Immature natural killer cell (primary cell): ENCODE data around the gene UNC13D. TPM values are rescaled to one million over a fixed set of nuclear protein-coding genes. Genes with fewer than 3 reads are reported as not detected.
A peak's percentile ranks its signal among the peaks of the same experiment; 100 is the strongest.
"Not testable (repeated sequence)": the region's sequence is repeated elsewhere in the genome, so short reads cannot be mapped to it uniquely, and the experiment has no call there.

ENCODE experiments used
- DNase-seq, 3 donors: peaks; one replicate each; pipeline ENCODE4 v3.0.0; 2022; ENCODE audit warnings: mixed read lengths in 1 of 3
- H3K27ac Mint-ChIP-seq, 6 donors: one replicate each; pipeline ENCODE4 v1.8.0; 2020; ENCODE audit warnings: mixed read lengths in 6 of 6, mild to moderate bottlenecking in 5 of 6, inconsistent platforms in 4 of 6, moderate library complexity in 3 of 6
- H3K27me3 Mint-ChIP-seq, 3 donors: one replicate each; pipeline ENCODE4 v1.8.0; 2020 to 2021; ENCODE audit warnings: low read depth in 3 of 3, mild to moderate bottlenecking in 3 of 3, mixed read lengths in 3 of 3, moderate library complexity in 3 of 3, inconsistent platforms in 1 of 3
- H3K36me3 Mint-ChIP-seq, 3 donors: one replicate each; pipeline ENCODE4 v1.8.0; 2020; ENCODE audit warnings: mixed read lengths in 3 of 3, inconsistent platforms in 2 of 3, mild to moderate bottlenecking in 2 of 3
- H3K4me1 Mint-ChIP-seq, 2 donors: one replicate each; pipeline ENCODE4 v1.8.0; 2020; ENCODE audit warnings: inconsistent platforms in 2 of 2, mild to moderate bottlenecking in 2 of 2, mixed read lengths in 2 of 2, moderate library complexity in 1 of 2
- H3K4me3 Mint-ChIP-seq, 5 donors: one replicate each; pipeline ENCODE4 v1.8.0; 2020; ENCODE audit warnings: mild to moderate bottlenecking in 5 of 5, mixed read lengths in 5 of 5, inconsistent platforms in 3 of 5, moderate library complexity in 3 of 5
- H3K9me3 Mint-ChIP-seq, 6 donors: one replicate each; pipeline ENCODE4 v1.8.0; 2020; ENCODE audit warnings: mild to moderate bottlenecking in 6 of 6, mixed read lengths in 6 of 6, inconsistent platforms in 4 of 6, moderate library complexity in 3 of 6
- polyA plus RNA-seq, 3 donors: library from polyadenylated mRNA; unstranded; fragments of 300-500 nt; fragmentation: Illumina TruSeq; gene quantifications; one replicate each; pipeline ENCODE4 v1.2.3, GENCODE V29; 2021

UNC13D gene
- 100 to 1,000 TPM in 1 of 3 donors, 10 to 100 TPM in 2; 53.1 to 124 (median 57.5) TPM for polyA plus RNA-seq

DNA sequence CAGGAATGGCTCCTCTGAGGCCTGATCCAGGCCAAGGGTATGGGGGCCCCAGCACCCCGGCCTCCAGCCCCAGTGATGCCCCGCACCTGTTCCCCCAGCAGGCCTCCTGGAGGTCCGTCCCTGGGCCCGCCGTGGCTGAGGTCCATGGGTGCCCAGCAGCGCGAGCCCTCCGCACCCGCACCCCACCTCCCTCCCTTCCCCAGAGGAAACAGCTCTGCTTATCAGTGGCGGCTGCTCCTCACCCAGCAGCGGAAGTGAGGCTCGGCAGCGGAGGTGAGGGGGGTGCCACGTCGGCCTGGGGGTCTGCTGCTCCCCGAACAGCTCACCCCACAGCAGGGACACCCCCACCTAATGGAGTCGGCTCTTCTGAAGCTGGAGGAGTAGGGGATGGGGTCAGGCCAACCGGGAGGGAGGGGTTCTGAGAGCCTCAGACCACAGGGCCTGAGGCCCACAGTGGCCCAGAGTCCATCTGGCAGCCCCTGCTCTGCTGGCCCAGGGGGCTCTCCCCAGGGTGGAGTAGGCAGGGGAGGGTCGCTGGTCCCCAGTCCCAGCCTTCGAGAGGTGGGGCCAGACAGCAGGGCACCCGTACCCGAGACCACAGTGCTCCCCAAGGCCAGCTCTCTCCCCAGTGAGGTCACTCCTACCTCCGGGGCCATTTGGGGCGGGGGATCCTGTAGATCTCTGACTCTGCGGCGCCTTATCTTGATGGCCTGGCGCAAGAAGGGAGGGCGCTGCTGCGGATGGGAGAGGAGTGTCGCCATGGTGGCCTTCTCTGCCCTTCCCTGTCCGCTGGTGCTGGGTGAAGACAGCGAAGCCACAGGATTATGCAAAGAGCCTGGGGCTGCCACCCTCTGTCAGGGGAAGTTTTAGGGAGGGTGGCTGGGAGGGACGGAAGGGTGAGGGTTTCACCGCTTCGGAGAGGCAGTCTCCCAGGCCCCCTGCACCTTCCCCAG, at the start of gene UNC13D:
UNC13D (minus strand) TSS at position 828 of the 953 bp plus-strand sequence; CDS start at position 761, 67 bp downstream.
- H3K27ac Mint-ChIP-seq, result peak within 1 kb of the TSS; percentile 92 to 98 (median 96)
- peak; percentile 72 to 75 (median 73) for DNase-seq
- H3K27me3 Mint-ChIP-seq, result peaks cover 0 to 4% (median 2%) of the 10 kb centered on the region in 3 donors
- peak within 1 kb of the TSS; percentile 92 to 97 (median 94) for H3K4me3 Mint-ChIP-seq
- no peaks in the 10 kb centered on the region for H3K9me3 Mint-ChIP-seq
- H3K36me3 Mint-ChIP-seq, result peaks cover 6 to 14% (median 6%) of the 10 kb centered on the region in 3 donors
- peaks cover 16 to 29% of the 10 kb centered on the region in 2 donors for H3K4me1 Mint-ChIP-seq

GRCh38 chr17:75893305-75894048, 49.3 kb upstream of the UNC13D start:
- Mint-ChIP-seq H3K36me3 (peaks cover 0 to 7% (median 0%) of the 10 kb centered on the region in 3 donors), H3K27ac (peak overlapping the region in 5 of 6 donors; percentile 40 to 84 (median 78)), H3K27me3 (peaks cover 0 to 4% (median 4%) of the 10 kb centered on the region in 3 donors), H3K4me1 (peaks cover 23 to 26% of the 10 kb centered on the region in 2 donors), H3K4me3 (peak overlapping the region in 2 of 5 donors; percentile 42 to 58), H3K9me3 (no peaks in the 10 kb centered on the region)
- no peak for DNase-seq

DNA sequence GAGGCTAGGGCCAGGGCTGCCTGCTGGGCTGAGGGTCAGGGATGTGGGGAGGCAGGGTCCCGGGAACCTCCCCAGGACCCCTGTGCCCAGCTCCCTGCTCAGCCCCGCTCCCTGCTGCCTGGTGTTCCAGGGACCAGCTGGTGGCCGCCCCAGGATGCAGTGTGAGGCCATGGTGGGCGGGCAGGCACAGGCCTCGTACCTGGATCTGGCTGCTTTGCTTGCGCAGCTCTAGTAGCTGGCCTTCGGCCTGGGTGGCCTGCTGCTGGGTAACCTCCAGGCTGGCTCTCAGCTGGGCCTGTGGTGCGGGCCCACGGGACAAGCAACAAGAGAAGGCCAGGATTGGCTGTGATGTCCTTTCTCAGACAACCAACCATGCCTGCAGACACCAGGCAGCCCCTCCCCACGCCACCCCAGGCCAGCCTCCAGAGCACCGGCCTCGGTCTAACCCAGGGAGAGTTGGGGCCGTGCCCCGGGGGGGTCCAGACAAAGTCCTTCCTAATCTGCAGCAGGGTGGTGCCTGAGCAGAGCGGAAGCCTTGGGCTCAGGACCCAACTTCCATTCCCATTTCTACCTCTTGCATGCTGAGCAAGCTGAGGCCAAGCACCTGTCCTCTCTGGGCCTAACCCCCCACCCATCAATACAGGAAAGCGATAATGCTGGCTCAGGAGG, 48.5 kb upstream of the UNC13D start:
- Mint-ChIP-seq H3K36me3 (peaks cover 0 to 7% (median 0%) of the 10 kb centered on the region in 3 donors), H3K9me3 (no peaks in the 10 kb centered on the region), H3K27me3 (peaks cover 0 to 4% (median 3%) of the 10 kb centered on the region in 3 donors), H3K27ac (no peak overlapping the region), H3K4me3 (no peak overlapping the region), H3K4me1 (peaks cover 21 to 25% of the 10 kb centered on the region in 2 donors)
- no peak for DNase-seq

- Mint-ChIP-seq H3K4me3 (no peak overlapping the region), H3K36me3 (peaks cover 0 to 7% (median 0%) of the 10 kb centered on the region in 3 donors), H3K9me3 (no peaks in the 10 kb centered on the region), H3K27me3 (peaks cover 0 to 4% (median 2%) of the 10 kb centered on the region in 3 donors), H3K4me1 (peaks cover 16 to 20% of the 10 kb centered on the region in 2 donors), H3K27ac (no peak overlapping the region)
- no peak for DNase-seq
These were observed 47.7 kb upstream of the UNC13D start for GRCh38 chr17:75891605-75892555.

DNA sequence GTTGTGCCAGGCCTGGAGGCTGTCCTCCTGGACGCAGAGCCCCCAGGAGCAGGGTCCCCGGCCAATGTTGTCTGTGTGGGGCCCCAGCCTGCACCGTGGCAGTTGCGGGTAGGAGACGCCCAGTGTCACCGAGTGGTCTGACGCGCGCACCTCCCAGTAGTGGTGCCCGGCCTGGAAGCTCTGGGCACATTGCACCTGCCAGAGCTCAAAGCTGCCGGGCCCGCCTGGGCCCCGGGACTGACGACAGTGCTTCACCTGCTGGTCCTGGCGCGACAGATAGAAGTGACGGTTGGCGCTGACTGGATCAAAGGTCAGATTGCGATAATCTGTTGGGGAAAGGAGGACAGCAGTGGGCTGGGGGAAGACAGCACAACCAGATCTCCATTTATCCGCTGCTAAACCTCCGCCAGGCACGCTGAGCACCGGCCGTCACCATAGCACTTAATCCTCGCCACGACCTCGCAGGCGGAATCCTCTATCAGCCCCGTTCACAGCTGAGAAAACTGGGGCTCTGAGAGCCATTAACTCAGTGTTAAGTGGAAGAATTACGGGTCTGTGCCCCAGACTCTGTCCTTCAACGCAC, 46.9 kb upstream of the UNC13D start:
- Mint-ChIP-seq H3K4me3 (no peak overlapping the region), H3K27me3 (peaks cover 0 to 4% (median 2%) of the 10 kb centered on the region in 3 donors), H3K9me3 (no peaks in the 10 kb centered on the region), H3K27ac (no peak overlapping the region), H3K4me1 (peaks cover 16 to 20% of the 10 kb centered on the region in 2 donors), H3K36me3 (peaks cover 0 to 7% (median 0%) of the 10 kb centered on the region in 3 donors)
- no peak for DNase-seq

- Mint-ChIP-seq H3K4me3 (no peak overlapping the region), H3K27me3 (peaks cover 0 to 4% (median 2%) of the 10 kb centered on the region in 3 donors), H3K27ac (peak overlapping the region in 2 of 6 donors; percentile 3 to 23), H3K36me3 (peaks cover 0 to 7% (median 0%) of the 10 kb centered on the region in 3 donors), H3K9me3 (no peaks in the 10 kb centered on the region), H3K4me1 (peaks cover 4 to 8% of the 10 kb centered on the region in 2 donors)
- no peak for DNase-seq
These were observed 45.2 kb upstream of the UNC13D start for GRCh38 chr17:75889454-75889853.

GRCh38 chr17:75888484-75888883, 44.3 kb upstream of the UNC13D start:
- Mint-ChIP-seq H3K4me1 (no peaks in the 10 kb centered on the region), H3K9me3 (no peaks in the 10 kb centered on the region), H3K36me3 (peaks cover 0 to 7% (median 0%) of the 10 kb centered on the region in 3 donors), H3K27ac (no peak overlapping the region), H3K27me3 (peaks cover 0 to 2% (median 0%) of the 10 kb centered on the region in 3 donors), H3K4me3 (no peak overlapping the region)
- no peak for DNase-seq

DNA sequence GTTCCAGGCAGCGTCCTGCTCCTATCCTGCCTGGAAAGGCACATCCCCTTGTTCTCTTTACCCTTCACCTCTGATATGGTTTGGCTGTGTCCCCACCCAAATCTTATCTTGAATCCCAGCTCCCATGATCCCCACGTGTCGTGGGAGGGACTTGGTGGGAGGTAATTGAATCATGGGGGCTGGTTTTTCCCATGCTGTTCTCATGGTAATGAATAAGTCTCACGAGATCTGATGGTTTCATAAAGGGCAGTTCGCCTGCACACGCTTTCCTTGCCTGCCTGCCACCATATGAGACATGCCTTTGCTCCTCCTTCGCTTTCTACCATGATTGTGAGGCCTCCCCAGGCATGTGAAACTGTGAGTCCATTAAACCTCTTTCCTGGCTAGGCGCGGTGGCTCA, 41.7 kb upstream of the UNC13D start:
- not testable (repeated sequence) for H3K4me3 Mint-ChIP-seq, H3K4me1 Mint-ChIP-seq, H3K27me3 Mint-ChIP-seq, H3K9me3 Mint-ChIP-seq, H3K36me3 Mint-ChIP-seq, H3K27ac Mint-ChIP-seq, DNase-seq

DNA sequence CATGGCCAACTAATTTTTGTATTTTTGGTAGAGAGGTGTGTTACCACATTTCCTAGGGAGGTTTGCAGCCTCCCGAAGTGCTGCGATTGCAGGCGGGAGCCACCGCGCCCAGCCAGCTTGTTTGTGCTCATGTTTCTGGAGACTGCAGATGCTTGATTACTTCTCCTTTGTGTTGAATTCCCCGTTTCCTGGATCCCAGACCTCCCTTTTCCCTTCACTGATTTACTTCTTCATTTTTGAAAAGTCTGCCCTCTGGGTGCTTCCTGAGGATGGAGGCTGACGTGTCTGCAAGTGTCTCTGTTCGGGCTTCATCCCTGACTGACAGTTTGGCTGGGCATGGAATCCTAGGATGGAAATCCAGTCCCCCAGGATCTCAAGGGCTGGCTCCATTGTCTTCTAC, 41.2 kb upstream of the UNC13D start:
- DNase-seq, result no peak
- peaks cover 0 to 5% (median 0%) of the 10 kb centered on the region in 3 donors for H3K36me3 Mint-ChIP-seq
- H3K27me3 Mint-ChIP-seq, result peaks cover 0 to 5% (median 0%) of the 10 kb centered on the region in 3 donors
- H3K4me3 Mint-ChIP-seq, result no peak overlapping the region
- H3K27ac Mint-ChIP-seq, result no peak overlapping the region
- H3K4me1 Mint-ChIP-seq, result peaks cover 0 to 4% of the 10 kb centered on the region in 2 donors
- no peaks in the 10 kb centered on the region for H3K9me3 Mint-ChIP-seq

DNA sequence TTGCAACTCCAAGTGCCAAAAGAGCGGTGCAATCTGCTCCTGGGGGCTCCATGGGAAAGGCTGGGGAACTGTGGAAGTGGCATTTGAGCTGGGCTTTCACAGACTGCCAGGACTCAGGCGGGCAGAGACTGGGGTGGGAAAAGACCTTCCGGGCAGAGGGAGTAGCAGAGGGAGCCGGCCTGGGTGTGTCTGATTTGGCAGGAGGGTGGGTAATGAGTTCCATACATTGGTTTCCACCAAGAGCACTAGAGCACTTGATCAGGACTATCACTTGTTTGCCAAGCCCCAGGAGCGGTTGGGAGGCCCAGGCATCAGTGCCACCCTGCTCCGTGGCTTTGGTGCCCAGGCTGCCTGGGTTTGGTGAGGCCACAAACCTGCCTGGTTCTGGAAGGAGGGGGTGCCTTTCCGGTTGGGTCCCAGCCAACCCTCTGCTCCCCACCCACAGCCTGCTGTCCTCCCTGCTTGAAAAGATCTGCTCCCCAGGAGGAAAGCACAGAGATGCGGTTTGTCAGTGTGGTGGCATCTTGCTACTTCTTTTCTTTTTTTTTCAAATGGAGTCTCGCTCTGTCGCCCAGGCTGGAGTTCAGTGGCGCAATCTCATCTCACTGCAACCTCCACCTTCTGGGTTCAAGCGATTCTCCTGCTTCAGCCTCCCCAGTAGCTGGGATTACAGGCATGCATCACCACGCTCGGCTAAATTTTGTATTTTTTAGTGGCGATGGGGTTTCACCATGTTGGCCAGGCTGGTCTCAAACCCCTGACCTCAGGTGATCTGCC, 37.7 kb upstream of the UNC13D start:
- H3K4me3 Mint-ChIP-seq, result peak overlapping the region in 1 of 5 donors; percentile 36
- H3K27ac Mint-ChIP-seq, result no peak overlapping the region
- DNase-seq, result no peak

GRCh38 chr17:75880266-75880665, 36.1 kb upstream of the UNC13D start:
- Mint-ChIP-seq H3K4me3 (peak overlapping the region in 3 of 5 donors; percentile 15 to 41 (median 33)), H3K27me3 (peaks cover 9 to 13% (median 10%) of the 10 kb centered on the region in 3 donors), H3K27ac (no peak overlapping the region), H3K9me3 (no peaks in the 10 kb centered on the region), H3K4me1 (peaks cover 24 to 27% of the 10 kb centered on the region in 2 donors), H3K36me3 (no peaks in the 10 kb centered on the region)
- no peak for DNase-seq

More for the DNA sequence above, 37.7 kb upstream of the UNC13D start:
- peaks cover 13 to 16% of the 10 kb centered on the region in 2 donors for H3K4me1 Mint-ChIP-seq
- no peaks in the 10 kb centered on the region for H3K9me3 Mint-ChIP-seq
- no peaks in the 10 kb centered on the region for H3K36me3 Mint-ChIP-seq
- H3K27me3 Mint-ChIP-seq, result peaks cover 8 to 10% (median 9%) of the 10 kb centered on the region in 3 donors
